Transverse colon (tissue), 4 donors: ENCODE results near the gene CNST. TPM values are rescaled to one million over a fixed set of nuclear protein-coding genes. Genes with fewer than 3 reads are reported as not detected.

Experiments used
- DNase-seq: peaks from one replicate; pipeline ENCODE4 v3.0.0-alpha.2; 2019
- H3K27ac ChIP-seq, 4 donors: fragments of 200-600 bp; sonication (generic); 2 replicates each; pipeline ENCODE4 v1.5.1; 2016 to 2018; ENCODE audit warnings: inconsistent platforms in 4 of 4
- H3K27me3 ChIP-seq: fragments of 200-600 bp; sonication (generic); 2 replicates; pipeline ENCODE4 v1.5.1; 2017; ENCODE audit warnings: inconsistent platforms
- H3K36me3 ChIP-seq, 4 donors: fragments of 200-600 bp; sonication (generic); 2 replicates each; pipeline ENCODE4 v1.5.1; 2017 to 2019; ENCODE audit warnings: inconsistent platforms in 4 of 4
- H3K4me1 ChIP-seq, 4 donors: fragments of 200-600 bp; sonication (generic); 2 replicates each; pipeline ENCODE4 v1.5.1; 2017 to 2020; ENCODE audit warnings: inconsistent platforms in 4 of 4
- H3K4me3 ChIP-seq, 4 donors: fragments of 200-600 bp; sonication (generic); 1 replicate in 1 of 4; 2 replicates in 3 of 4; pipeline versions ENCODE4 v1.5.1 to v1.6.1; 2017 to 2019; ENCODE audit warnings: inconsistent platforms in 4 of 4
- H3K9me3 ChIP-seq, 2 donors: fragments of 200-600 bp; sonication (generic); 2 replicates each; pipeline ENCODE4 v1.5.1; 2017 to 2019; ENCODE audit warnings: inconsistent platforms in 2 of 2
- EP300 ChIP-seq: sonication (generic); formaldehyde crosslinking; IDR thresholded peaks from one replicate; pipeline ENCODE4 v1.6.1; 2017; ENCODE audit warnings: antibody characterized with exemption, low read depth
- POLR2A ChIP-seq: fragments of 450-650 bp; IDR thresholded peaks from one replicate; pipeline ENCODE4 v1.6.1; 2016; ENCODE audit warnings: antibody characterized with exemption, mild to moderate bottlenecking, moderate library complexity
- POLR2AphosphoS5 ChIP-seq, 3 donors: sonication (generic); formaldehyde crosslinking; IDR thresholded peaks; one replicate each; pipeline ENCODE4 v1.6.1; 2016; ENCODE audit warnings: antibody characterized with exemption in 3 of 3
- WGBS, 2 donors: methylation state at CpG; one replicate each; pipeline ENCODE4 v1.1.5; 2018; ENCODE audit warnings: low coverage in 1 of 2; 5-methylcytosine and 5-hydroxymethylcytosine counted together
- in situ Hi-C, 4 donors: fragments of 200-750 bp; cut with MboI; loops; one replicate each; pipeline versions ENCODE4 v1.15.0 to v1.15.1; 2017; ENCODE audit warnings: low sequenced_read_pairs in 3 of 4, low pct_ligation_motif_present in 1 of 4, low pct_unique_long_range_greater_than_20kb in 1 of 4
- intact Hi-C: fragments of 100-400 bp; cut with DNase I; formaldehyde crosslinking; loops from one replicate; pipeline ENCODE4 v1.15.1; 2023; ENCODE audit warnings: low total_unique reads
- total RNA-seq, 4 donors: library from RNA; depleted of rRNA; stranded (reverse); fragments of >200 nt; gene quantifications; one replicate each; pipeline ENCODE4 v1.1.0, GENCODE V29; 2016
- TF ChIP-seq, protein P1 (sequence below), 5 experiments: fragments of 200-600 bp in 3 of 5; fragments of 450-650 bp in 2 of 5; sonication (generic) in 3 of 5; IDR thresholded peaks; 1 replicate in 2 of 5; 2 replicates in 3 of 5; pipeline ENCODE4 v1.5.1; 2016 to 2017; ENCODE audit warnings: antibody characterized with exemption in 5 of 5, inconsistent platforms in 3 of 5, mild to moderate bottlenecking in 2 of 5, moderate library complexity in 1 of 5

The CNST gene
- total RNA-seq, 4 donors from 2014 or later = 44.0 to 83.0 (median 53.5) TPM

DNA sequence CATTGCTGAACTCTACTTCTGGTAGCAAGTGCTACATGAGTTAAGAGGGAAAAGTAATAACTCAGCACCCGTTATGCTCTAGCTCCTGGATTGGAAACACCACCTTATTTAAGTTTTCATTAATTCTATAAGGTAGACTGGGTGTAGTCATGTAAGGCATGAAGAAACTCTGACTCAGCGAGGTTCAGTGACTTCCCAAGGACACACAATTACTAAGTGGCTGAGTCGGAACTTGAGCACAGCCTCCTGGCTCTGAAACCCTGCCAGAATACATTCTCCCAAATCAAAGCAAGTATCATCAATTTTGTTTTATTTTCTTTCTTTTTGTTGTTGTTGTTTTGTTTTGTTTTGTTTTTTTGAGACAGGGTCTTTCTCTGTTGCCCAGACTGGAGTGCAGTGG is 128.9 kb downstream of the CNST start:
- H3K9me3 ChIP-seq = no peaks in the 10 kb centered on the region
- intact Hi-C loops = loop anchor here (5.0 kb wide), 2 partner anchors 128 to 198 kb away; partner anchors contain the start of genes CNST and TFB2M
- TF ChIP-seq EP300 (no peak), POLR2AphosphoS5 (IDR thresholded peaks at IDR 0.05) (no peak), POLR2A (no peak)
- TF ChIP-seq, protein P1, sequence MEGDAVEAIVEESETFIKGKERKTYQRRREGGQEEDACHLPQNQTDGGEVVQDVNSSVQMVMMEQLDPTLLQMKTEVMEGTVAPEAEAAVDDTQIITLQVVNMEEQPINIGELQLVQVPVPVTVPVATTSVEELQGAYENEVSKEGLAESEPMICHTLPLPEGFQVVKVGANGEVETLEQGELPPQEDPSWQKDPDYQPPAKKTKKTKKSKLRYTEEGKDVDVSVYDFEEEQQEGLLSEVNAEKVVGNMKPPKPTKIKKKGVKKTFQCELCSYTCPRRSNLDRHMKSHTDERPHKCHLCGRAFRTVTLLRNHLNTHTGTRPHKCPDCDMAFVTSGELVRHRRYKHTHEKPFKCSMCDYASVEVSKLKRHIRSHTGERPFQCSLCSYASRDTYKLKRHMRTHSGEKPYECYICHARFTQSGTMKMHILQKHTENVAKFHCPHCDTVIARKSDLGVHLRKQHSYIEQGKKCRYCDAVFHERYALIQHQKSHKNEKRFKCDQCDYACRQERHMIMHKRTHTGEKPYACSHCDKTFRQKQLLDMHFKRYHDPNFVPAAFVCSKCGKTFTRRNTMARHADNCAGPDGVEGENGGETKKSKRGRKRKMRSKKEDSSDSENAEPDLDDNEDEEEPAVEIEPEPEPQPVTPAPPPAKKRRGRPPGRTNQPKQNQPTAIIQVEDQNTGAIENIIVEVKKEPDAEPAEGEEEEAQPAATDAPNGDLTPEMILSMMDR (IDR thresholded peaks at IDR 0.05) = no peak
- in situ Hi-C loops = loop anchor here in 3 of 4 donors (5.0 to 25.0 kb wide), 4 partner anchors 130 to 198 kb away; partner anchors contain the start of genes CNST (in 2 of the 3), TFB2M (in 2 of the 3) and SMYD3 (in 1 of the 3)
- H3K4me1 ChIP-seq = peaks cover 8 to 26% (median 13%) of the 10 kb centered on the region in 4 donors
- no peaks in the 10 kb centered on the region for H3K27me3 ChIP-seq
- no peaks in the 10 kb centered on the region for H3K36me3 ChIP-seq
- no peak overlapping the region for H3K4me3 ChIP-seq
- no peak for DNase-seq
- 79 to 85% methylated on average over 2 to 3 of the region's 3 CpGs for WGBS, 2 donors
- no peak overlapping the region for H3K27ac ChIP-seq

DNA sequence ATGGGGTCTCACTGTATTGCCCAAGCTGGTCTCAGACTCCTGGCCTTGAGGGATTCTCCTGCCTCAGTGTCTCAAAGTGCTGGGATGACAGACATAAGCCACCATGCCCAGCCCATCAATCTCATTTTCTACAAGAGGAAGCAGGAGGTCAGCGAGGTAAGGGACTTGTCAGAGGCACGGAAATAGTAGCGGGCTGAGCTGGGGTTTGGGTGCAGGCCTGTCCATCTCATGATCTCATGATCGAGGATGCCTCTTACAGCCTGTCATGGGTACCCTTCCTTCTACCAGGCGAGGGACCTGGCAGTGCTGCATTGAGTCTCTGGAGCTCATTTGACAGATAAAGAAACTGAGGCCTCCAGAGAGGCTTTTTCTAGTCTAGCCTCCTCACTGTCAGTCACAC is 129.4 kb downstream of the CNST start:
- 93% methylated on average over 5 of the region's 5 CpGs; no CpG with 5 or more reads in 1 of the 2 donors for WGBS, 2 donors
- intact Hi-C loops (loop anchor here (5.0 kb wide), 2 partner anchors 128 to 198 kb away; partner anchors contain the start of genes CNST and TFB2M), in situ Hi-C loops (loop anchor here in 3 of 4 donors (5.0 to 25.0 kb wide), 4 partner anchors 131 to 198 kb away; partner anchors contain the start of genes CNST (in 2 of the 3), TFB2M (in 2 of the 3) and SMYD3 (in 1 of the 3))
- DNase-seq = no peak
- TF ChIP-seq POLR2A (no peak), POLR2AphosphoS5 (IDR thresholded peaks at IDR 0.05) (no peak), EP300 (no peak)
- TF ChIP-seq, protein P1 (IDR thresholded peaks at IDR 0.05) = no peak
- Histone ChIP-seq H3K27me3 (no peaks in the 10 kb centered on the region), H3K4me1 (peaks cover 8 to 26% (median 12%) of the 10 kb centered on the region in 4 donors), H3K27ac (peak overlapping the region in 1 of 4 donors; percentile 19), H3K9me3 (no peaks in the 10 kb centered on the region), H3K4me3 (no peak overlapping the region), H3K36me3 (no peaks in the 10 kb centered on the region)

DNA sequence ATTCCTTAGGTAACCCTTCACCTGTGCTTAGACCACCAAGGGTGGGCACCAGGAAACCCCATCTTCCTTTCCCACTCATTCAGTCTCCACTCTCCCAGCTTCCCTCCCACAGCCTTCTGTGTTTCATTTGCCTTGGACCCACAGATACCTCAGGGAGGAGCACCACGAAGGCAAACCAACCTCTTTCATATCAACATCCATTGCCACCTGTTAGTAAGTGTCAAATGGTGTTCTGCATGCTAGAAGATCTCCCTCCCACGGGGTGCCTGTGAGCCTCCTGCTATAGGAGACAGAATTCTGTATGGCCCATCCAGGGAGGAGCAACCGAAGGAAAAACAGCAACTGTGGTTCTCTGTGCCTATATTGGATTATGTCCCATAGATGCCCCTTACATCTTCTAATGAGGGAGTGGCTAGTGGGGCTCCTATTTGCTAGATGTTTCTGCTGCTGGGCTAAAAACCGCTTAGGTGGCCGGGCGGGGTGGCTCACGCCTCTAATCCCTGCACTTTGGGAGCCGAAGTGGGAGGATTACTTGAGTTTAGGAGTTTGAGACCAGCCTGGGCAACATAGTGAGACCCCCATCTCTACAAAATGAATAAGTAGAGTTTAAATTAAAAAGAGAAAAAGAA is 132.3 kb downstream of the CNST start:
- in situ Hi-C loops = loop anchor here in 3 of 4 donors (5.0 to 25.0 kb wide), 4 partner anchors 134 to 201 kb away; partner anchors contain the start of genes CNST (in 2 of the 3), TFB2M (in 2 of the 3) and SMYD3 (in 1 of the 3)
- peaks cover 8 to 29% (median 15%) of the 10 kb centered on the region in 4 donors for H3K4me1 ChIP-seq
- 61 to 63% methylated on average over 3 to 8 of the region's 8 CpGs for WGBS, 2 donors
- H3K27ac ChIP-seq = peak overlapping the region; percentile 41 to 71 (median 52)
- H3K27me3 ChIP-seq = no peaks in the 10 kb centered on the region
- intact Hi-C loops = loop anchor here (5.0 kb wide), 2 partner anchors 131 to 201 kb away; partner anchors contain the start of genes CNST and TFB2M
- no peaks in the 10 kb centered on the region for H3K9me3 ChIP-seq
- H3K36me3 ChIP-seq = no peaks in the 10 kb centered on the region
- H3K4me3 ChIP-seq = peak overlapping the region in 2 of 4 donors; percentile 7 to 36
- DNase-seq = no peak
- TF ChIP-seq POLR2AphosphoS5 (IDR thresholded peaks at IDR 0.05) (no peak), POLR2A (no peak), EP300 (no peak)
- TF ChIP-seq, protein P1 (IDR thresholded peaks at IDR 0.05) = no peak

DNA sequence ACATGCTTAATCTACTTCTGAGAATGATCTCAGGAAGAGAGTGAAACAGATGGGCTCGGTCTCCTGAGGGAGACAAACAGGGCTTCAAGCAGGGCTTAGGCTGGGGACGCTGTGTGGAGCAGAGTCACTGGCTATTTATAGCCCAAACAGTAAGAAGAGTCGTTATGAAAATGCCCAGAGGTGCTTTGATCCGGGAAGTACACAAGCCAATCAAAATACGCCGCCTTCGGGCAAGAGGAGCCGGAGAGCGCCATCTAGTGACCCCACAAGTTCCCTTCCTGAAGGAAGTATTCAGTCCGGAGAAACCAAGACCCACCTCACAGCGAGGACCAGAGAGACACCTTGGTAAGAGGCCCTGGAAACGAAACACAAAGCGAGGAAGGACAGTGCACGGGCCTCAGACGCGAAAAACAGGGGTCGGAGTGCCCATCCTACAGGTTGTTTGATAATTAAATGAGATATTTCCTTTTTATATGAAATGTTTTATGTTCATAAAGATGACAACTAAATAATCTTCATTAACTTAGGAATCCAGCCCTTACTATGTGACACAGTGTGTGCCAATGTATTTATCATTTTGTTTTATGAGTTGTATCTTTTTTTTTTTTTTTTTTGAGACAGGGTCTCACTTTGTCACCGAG is 133.0 kb downstream of the CNST start:
- no peak for TF ChIP-seq EP300
- TF ChIP-seq, protein P1 (IDR thresholded peaks at IDR 0.05) = peak; percentile 83 to 86 (median 84)
- peak in 2 of 3 donors; percentile 10 to 39 for TF ChIP-seq POLR2AphosphoS5 (IDR thresholded peaks at IDR 0.05)
- intact Hi-C loops = loop anchor here (5.0 kb wide), 2 partner anchors 132 to 202 kb away; partner anchors contain the start of genes CNST and TFB2M
- in situ Hi-C loops = loop anchor here in 3 of 4 donors (5.0 to 25.0 kb wide), 4 partner anchors 134 to 202 kb away; partner anchors contain the start of genes CNST (in 2 of the 3), TFB2M (in 2 of the 3) and SMYD3 (in 1 of the 3)
- peak; percentile 93 for DNase-seq
- Histone ChIP-seq H3K27me3 (no peaks in the 10 kb centered on the region), H3K27ac (peak overlapping the region; percentile 41 to 71 (median 52)), H3K4me1 (peaks cover 8 to 32% (median 17%) of the 10 kb centered on the region in 4 donors), H3K36me3 (no peaks in the 10 kb centered on the region), H3K4me3 (peak overlapping the region in 2 of 4 donors; percentile 7 to 36), H3K9me3 (no peaks in the 10 kb centered on the region)
- 6 to 9% methylated on average over 11 to 18 of the region's 18 CpGs for WGBS, 2 donors
